DMS79 (cell line): ENCODE results near the gene PYGB.

Source experiments
- DNase-seq: peaks from one replicate; lab custom pipeline; 2025; lab: John Stamatoyannopoulos, UW

Gene PYGB

DNA sequence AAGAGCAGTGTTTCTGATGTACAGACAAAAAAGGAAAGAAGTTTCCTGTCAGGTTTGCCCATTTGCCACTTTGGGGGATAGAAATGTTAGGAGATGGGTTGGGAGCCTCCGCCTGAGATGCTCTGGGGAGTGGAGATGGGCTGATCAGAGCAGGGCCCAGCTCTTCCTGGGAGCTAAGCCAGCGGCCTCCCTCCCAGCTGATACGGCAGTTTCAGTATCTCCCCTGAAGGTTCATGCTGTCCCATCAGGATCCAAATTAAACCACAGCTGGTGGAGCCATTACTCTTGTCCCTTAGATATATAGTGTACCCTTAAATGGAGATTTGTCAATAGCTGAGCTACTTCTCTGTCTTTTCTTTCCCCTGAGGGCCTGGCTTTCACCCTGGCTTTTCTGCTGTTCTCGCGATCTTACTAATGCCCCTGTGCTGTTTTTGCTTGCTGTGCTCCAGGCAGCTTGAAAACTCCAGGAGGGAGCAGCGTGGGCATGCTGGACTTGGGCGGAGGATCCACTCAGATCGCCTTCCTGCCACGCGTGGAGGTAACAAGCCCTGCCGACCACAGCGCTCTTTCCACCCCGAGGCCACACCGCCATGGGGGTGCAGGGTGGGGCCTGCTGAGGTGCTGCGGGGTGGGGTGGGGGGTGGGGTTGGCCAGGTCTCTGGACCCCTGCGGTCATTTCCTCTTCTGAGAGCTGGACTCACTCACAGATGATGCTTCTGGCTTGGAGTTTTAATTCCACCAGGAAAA is 31.5 kb upstream of the PYGB start:
- DNase-seq, result no peak

DNA sequence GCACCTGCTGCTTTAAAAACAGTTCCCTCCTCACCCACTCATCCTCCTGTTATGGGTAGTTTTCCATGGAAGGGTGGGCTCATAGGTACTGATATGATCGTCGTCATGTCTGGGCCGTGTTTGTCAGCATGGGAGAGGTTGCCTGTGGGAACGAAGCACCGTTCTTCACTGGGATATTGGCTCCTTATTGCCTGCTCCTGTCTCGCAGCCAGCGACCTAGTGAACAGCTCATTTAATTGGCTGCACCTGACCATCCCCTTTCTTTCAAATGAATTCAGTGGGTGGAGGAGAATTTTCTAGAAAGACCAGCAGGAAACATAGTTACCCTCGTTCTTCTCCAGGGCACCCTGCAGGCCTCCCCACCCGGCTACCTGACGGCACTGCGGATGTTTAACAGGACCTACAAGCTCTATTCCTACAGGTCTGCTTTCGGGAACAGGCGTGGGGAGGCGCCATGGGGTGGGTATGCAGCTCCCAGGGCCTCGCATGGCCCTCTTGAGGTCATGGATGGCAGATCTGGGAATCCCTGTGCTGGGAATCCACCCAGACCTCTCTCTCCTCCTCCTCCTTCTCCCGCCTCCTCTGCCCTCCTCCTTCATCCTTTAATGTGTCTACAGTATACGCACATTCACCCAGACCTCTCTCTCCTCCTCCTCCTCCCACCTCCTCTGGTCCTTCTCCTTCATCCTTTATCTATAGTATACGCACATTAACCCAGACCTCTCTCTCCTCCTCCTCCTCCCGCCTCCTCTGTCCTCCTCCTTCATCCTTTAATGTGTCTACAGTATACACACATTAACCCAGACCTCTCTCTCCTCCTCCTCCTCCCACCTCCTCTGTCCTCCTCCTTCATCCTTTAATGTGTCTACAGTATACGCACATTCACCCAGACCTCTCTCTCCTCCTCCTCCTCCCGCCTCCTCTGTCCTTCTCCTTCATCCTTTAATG is 30.4 kb upstream of the PYGB start:
- DNase-seq, result no peak

DNA sequence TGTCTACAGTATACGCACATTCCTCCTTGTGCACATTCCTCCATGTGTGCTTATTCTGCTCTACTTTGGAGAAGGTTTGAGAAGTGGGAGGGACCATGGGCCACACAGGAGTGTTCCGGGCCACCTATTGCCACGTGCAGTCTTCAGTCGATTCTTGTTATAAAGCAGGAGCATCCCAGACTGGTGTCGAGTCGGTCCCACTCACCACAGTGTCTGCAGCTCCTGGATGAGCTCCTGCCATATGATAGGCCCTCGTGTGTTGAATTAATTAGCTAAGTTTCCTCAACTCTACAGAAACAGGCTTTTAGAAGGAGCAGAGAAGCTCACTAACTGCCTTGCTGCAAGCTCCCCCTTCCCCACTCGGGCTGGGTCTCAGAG is 29.8 kb upstream of the PYGB start:
- no peak for DNase-seq

DNA sequence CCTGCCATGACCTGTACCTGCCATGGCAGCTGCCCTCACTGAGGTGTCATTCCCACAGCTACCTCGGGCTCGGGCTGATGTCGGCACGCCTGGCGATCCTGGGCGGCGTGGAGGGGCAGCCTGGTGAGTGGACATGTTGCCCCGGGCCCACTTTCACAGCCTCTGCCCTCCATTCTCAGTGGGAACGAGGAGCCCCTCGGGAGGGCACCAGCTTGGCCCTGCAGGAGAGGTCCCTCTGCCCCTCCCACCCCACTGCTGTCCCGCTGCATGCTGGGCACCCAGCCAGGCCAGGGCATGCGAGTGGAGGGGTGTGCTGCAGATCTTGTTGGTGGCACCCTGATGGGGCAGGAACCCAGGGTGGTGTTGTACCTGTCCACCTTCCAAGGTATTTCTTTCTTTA is 29.4 kb upstream of the PYGB start:
- DNase-seq, result no peak

GRCh38 chr20:25219365-25219764 is 28.5 kb upstream of the PYGB start:
- no peak for DNase-seq

- DNase-seq, result no peak
These were observed 27.7 kb upstream of the PYGB start for GRCh38 chr20:25220021-25220730.

GRCh38 chr20:25220810-25221591 is 26.9 kb upstream of the PYGB start:
- DNase-seq, result peak; percentile 66

DNA sequence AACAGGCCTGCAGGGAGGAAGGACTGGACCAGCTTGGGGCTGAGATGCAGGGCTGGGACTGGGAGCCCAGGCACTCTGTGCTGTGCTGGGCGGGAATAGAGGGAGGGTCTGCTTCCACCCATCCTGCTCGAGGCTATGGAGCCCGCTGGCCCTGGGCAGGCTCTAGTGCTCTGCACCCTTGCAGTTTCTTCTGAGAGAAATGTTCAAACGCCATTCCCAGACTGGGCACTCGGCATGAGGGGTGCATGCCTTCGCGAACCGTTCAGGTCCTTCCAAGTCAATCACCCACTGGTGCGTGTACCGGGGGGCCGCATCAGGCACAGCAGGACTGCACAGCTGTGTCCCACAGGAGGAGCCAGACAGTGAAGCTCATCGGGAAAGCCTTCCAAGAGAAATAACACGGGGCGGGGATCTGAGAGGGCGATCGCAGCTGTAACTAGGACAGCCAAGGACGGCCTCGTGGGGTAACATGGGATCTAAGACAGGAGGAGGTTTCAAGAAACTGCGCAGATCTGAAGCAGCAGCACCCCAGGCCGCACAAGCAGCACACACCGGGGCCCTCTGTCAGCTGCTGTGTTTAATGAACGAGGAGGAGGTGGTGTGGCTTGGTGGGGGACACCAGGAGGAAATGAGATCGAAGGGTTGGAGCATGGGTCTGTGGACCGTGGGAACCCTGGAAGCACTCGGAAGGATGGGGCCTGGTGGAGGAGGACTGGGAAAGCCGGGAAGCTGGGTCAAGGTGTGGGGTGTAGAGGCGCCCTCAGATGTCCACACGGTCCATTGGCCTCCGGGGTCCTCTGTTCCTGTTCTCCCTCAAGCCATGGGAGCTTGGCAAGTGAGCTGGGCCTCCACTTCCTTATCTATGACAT is 26.1 kb upstream of the PYGB start:
- DNase-seq, result no peak

DNA sequence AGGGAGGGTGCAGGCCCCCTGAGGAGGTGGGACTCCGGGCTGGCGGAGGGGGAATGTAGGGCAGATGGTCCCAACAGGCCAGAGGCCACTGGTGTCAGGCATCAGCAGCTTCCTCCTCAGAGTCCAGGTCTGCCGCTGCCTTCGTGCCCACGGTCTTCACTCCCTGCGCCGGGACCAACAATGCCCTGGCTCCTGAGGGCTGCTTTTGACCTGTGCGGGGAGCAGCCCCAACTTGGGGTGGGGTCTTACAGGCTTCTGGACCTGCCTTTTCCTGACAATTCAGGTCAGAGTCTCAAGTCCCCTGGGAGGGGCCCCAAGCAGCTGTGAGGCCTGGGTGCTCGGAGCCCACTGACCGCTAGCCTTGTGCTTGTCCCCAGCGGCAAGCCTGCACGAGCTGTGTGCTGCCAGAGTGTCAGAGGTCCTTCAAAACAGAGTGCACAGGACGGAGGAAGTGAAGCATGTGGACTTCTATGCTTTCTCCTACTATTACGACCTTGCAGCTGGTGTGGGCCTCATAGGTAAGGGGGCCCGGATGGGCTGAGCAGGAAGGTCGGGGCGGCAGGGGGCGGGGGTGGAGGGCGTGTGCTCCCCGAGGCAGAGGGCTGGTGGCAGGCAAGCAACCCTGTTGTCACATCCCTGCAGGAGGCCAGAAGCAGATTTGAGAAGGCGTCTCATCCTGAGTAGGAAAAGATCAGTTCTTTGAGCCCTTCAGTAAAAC is 25.3 kb upstream of the PYGB start:
- DNase-seq, result no peak

- DNase-seq, result no peak
These were observed 24.7 kb upstream of the PYGB start for GRCh38 chr20:25223179-25223661.

DNA sequence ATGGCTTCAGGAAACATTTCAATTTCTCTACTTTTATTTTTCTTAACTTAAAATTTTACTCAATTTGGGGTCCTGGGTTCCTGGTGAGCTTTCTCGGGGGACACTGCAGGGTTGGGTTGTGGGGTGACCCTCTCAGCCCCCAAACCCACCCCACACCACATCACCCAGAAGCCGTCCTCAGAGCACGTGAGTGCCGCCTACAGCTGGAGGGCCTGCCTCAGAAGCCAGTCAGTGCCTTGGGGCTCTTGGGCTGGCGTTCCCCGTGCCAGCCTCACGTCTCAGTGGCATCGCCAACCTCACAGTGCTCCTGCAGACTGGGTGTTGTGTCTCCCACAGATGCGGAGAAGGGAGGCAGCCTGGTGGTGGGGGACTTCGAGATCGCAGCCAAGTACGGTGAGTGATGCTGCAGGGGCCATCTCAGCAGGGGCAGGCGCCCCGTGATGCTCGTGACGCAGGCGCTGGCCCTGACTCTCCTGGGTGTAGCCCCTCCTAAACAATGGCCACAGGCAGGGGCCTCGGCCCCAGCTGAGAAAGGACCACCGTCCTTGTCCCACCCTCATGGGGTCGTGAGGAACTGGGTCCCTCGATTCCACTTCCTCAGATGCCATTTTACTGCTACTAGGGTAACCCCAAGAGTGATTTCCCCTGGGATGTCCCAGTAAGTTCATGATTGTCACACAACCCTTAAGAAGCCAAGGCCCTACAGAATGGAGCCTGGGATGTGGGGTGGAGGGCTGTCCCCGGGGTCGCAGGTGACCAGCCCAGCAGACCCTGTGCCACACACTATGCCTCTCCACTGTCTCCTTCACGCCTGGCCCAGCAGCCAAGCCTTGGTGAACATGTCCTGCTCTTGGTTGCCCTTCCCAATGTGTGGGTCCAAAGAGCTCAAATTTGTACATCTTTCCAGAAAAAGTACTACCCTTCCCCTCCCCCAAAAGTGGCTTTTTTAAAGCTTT is 23.8 kb upstream of the PYGB start:
- no peak for DNase-seq

GRCh38 chr20:25224941-25225340 is 22.9 kb upstream of the PYGB start:
- no peak for DNase-seq

DNA sequence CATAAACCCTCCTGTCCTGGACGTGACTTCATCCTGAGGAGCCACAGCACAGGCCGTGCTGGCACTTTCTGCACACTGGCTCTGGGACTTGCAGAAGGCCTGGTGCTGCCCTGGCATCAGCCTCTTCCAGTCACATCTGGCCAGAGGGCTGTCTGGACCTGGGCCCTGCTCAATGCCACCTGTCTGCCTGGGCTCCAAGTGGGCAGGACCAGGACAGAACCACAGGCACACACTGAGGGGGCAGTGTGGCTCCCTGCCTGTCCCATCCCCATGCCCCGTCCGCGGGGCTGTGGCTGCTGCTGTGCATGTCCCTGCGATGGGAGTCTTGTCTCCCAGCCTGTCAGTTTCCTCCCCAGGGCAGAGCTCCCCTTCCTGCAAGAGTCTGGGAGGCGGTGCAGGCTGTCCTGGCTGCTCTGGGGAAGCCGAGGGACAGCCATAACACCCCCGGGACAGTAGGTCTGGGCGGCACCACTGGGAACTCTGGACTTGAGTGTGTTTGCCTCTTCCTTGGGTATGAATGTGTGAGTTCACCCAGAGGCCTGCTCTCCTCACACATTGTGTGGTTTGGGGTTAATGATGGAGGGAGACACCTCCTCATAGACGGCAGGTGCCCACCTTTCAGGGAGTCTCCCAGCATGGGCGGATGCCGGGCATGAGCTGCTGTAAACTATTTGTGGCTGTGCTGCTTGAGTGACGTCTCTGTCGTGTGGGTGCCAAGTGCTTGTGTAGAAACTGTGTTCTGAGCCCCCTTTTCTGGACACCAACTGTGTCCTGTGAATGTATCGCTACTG is 22.0 kb upstream of the PYGB start:
- no peak for DNase-seq

DNA sequence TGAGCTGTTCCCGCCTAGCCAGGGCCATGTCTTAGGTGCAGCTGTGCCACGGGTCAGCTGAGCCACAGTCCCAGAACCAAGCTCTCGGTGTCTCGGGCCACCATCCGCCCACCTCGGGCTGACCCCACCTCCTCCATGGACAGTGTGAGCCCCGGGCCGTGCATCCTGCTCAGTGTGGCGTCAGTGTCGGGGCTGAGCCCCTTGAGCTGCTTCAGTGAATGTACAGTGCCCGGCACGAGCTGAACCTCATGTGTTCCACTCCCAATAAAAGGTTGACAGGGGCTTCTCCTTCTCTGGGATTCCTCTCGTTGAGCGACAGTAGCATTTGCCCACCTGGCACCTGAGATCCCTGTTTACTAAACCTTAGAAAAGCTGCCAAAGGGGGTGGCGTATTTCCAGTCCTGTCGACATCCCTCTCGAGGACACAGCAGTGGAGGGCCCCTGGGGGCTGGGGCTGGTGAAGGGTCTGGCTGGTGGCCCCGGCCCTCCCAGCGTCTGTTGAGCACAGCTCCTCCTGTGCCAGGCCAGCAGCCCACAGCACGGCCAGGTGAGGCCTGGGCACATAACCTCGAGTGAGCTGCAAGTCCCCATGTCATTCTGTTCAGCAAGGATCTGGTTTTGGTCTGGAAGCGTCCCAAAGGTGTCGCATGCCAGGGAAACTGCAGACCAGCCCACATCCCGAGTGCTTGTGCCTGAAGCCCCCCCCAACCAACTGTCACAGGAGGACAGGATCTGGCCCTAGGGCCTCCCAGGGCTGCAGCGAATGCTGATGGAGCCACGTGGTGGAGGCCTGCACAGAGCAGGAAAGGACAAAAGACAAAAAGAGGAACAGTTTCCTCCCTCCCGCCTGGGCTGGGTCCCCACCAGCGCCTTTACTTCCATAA is 21.2 kb upstream of the PYGB start:
- DNase-seq, result peak; percentile 19

GRCh38 chr20:25227317-25227831 is 20.5 kb upstream of the PYGB start:
- DNase-seq, result no peak

GRCh38 chr20:25229486-25230165 is 18.3 kb upstream of the PYGB start:
- no peak for DNase-seq
